IMR-90 (cell line): ENCODE results near the gene FAM184A. TPM values are rescaled to one million over a fixed set of nuclear protein-coding genes. Genes with fewer than 3 reads are reported as not detected.

Experiments used
- ATAC-seq: fragments of 200-7000 bp; cut with Tn5 transposase; 2 replicates; pipeline ENCODE4 v1.9.1; 2020; ENCODE audit warnings: low read depth, mild to moderate bottlenecking, moderate library complexity
- BruUV-seq: library from RNA; stranded (reverse); fragments of 400-500 nt; replicated peaks from 2 replicates; lab custom pipeline; 2021; lab: Mats Ljungman, UMichigan
- CTCF ChIA-PET: fragments of 300-600 bp; formaldehyde crosslinking; extraction: SDS; loops from one replicate; lab custom pipeline; 2021; ENCODE audit warnings: antibody characterized with exemption; lab: Yijun Ruan, JAX
- POLR2A ChIA-PET: fragments of 300-600 bp; sonication (Branson Sonifier 250); formaldehyde crosslinking; loops from one replicate; lab custom pipeline; 2022; ENCODE audit warnings: antibody characterized with exemption; ENCODE audit not compliant: unreplicated experiment; lab: Charles Lee
- DNase-seq: peaks from one replicate; pipeline ENCODE4 v3.0.0; 2013
- H2AFZ ChIP-seq: replicated peaks from 2 replicates; pipeline ENCODE3; 2013; ENCODE audit warnings: low read length, mild to moderate bottlenecking; ENCODE audit not compliant: poor library complexity
- H2AK5ac ChIP-seq: 2 replicates; pipeline ENCODE4 v1.6.1; 2013; ENCODE audit warnings: low read depth, low read length, inconsistent platforms
- H2AK9ac ChIP-seq: replicated peaks from 2 replicates; pipeline ENCODE3; 2013; ENCODE audit warnings: mild to moderate bottlenecking, low read depth, low read length, moderate library complexity; ENCODE audit not compliant: poor library complexity
- H2BK120ac ChIP-seq: 2 replicates; pipeline ENCODE4 v1.6.1; 2013; ENCODE audit warnings: low read depth, low read length, inconsistent platforms
- H2BK15ac ChIP-seq: 3 replicates; pipeline ENCODE4 v1.6.1; 2013; ENCODE audit warnings: low read depth, low read length, inconsistent platforms
- H2BK20ac ChIP-seq: 2 replicates; pipeline ENCODE4 v1.6.1; 2013; ENCODE audit warnings: low read depth, mild to moderate bottlenecking, inconsistent platforms, low read length, moderate library complexity
- H2BK5ac ChIP-seq: 2 replicates; pipeline ENCODE4 v1.6.1; 2013; ENCODE audit warnings: mild to moderate bottlenecking, low read depth, low read length, inconsistent platforms; ENCODE audit not compliant: poor library complexity, severe bottlenecking
- H3K14ac ChIP-seq: replicated peaks from 2 replicates; pipeline ENCODE4 v1.6.1; 2013; ENCODE audit warnings: low read depth, low read length, inconsistent platforms
- H3K18ac ChIP-seq: 2 replicates; pipeline ENCODE4 v1.6.1; 2013; ENCODE audit warnings: low read depth, low read length, control low read depth
- H3K23ac ChIP-seq: 2 replicates; pipeline ENCODE4 v1.6.1; 2013; ENCODE audit warnings: low read depth, low read length, inconsistent platforms
- H3K27ac ChIP-seq: 2 replicates; pipeline ENCODE4 v1.5.1; 2013; ENCODE audit warnings: mild to moderate bottlenecking, control low read depth, low read length; ENCODE audit not compliant: insufficient read depth
- H3K27me3 ChIP-seq: 2 replicates; pipeline ENCODE4 v1.6.1; 2013; ENCODE audit warnings: low read length; ENCODE audit not compliant: control insufficient read depth, insufficient read depth
- H3K36me3 ChIP-seq: 2 replicates; pipeline ENCODE4 v1.6.1; 2013; ENCODE audit warnings: low read length, mixed read lengths; ENCODE audit not compliant: control insufficient read depth, insufficient read depth
- H3K4ac ChIP-seq: 2 replicates; pipeline ENCODE4 v1.6.1; 2013; ENCODE audit warnings: low read depth, low read length, inconsistent platforms
- H3K4me1 ChIP-seq: 2 replicates; pipeline ENCODE4 v1.6.1; 2013; ENCODE audit warnings: low read length, mixed read lengths; ENCODE audit not compliant: control insufficient read depth, insufficient read depth
- H3K4me2 ChIP-seq: 2 replicates; pipeline ENCODE4 v1.6.1; 2013; ENCODE audit warnings: low read depth, mild to moderate bottlenecking, control low read depth, low read length, moderate library complexity
- H3K4me3 ChIP-seq: 2 replicates; pipeline ENCODE4 v1.5.1; 2013; ENCODE audit warnings: low read depth, mild to moderate bottlenecking, control low read depth, low read length, moderate library complexity; ENCODE audit not compliant: insufficient read depth
- H3K56ac ChIP-seq: 2 replicates; pipeline ENCODE4 v1.6.1; 2013; ENCODE audit warnings: low read length, inconsistent platforms; ENCODE audit not compliant: insufficient read depth; ENCODE audit errors: extremely low read depth
- H3K79me1 ChIP-seq, 2 experiments: 2 replicates each; pipeline ENCODE4 v1.6.1; 2013; ENCODE audit warnings: low read length in 2 of 2, inconsistent platforms in 1 of 2, low read depth in 1 of 2
- H3K9ac ChIP-seq: 2 replicates; pipeline ENCODE4 v1.6.1; 2013; ENCODE audit warnings: low read depth, low read length, control low read depth
- H3K9me1 ChIP-seq: 2 replicates; pipeline ENCODE4 v1.6.1; 2013; ENCODE audit warnings: low read length, inconsistent platforms; ENCODE audit not compliant: insufficient read depth
- H3K9me3 ChIP-seq: 2 replicates; pipeline ENCODE4 v1.6.1; 2013; ENCODE audit warnings: low read length; ENCODE audit not compliant: control insufficient read depth, insufficient read depth
- H4K20me1 ChIP-seq: 2 replicates; pipeline ENCODE4 v1.6.1; 2013; ENCODE audit warnings: low read length, inconsistent platforms; ENCODE audit not compliant: insufficient read depth
- H4K5ac ChIP-seq: 2 replicates; pipeline ENCODE4 v1.6.1; 2013; ENCODE audit warnings: mild to moderate bottlenecking, low read depth, low read length, control low read depth
- H4K8ac ChIP-seq, 2 experiments: 2 replicates each; pipeline ENCODE4 v1.6.1; 2013; ENCODE audit warnings: low read depth in 2 of 2, low read length in 2 of 2, control low read depth in 1 of 2, inconsistent platforms in 1 of 2
- H4K91ac ChIP-seq: 2 replicates; pipeline ENCODE4 v1.6.1; 2013; ENCODE audit warnings: low read depth, low read length, inconsistent platforms; ENCODE audit not compliant: insufficient read depth
- BHLHE40 ChIP-seq: fragments of 150-350 bp; IDR thresholded peaks from 2 replicates; pipeline ENCODE4 v1.6.1; 2016; ENCODE audit warnings: mild to moderate bottlenecking, low read depth, low read length
- CEBPB ChIP-seq: IDR thresholded peaks from 2 replicates; pipeline ENCODE4 v1.6.1; 2012; ENCODE audit warnings: low read depth, low read length, improper control_type of control experiment
- CHD1 ChIP-seq: IDR thresholded peaks from 2 replicates; pipeline ENCODE4 v1.6.1; 2012; ENCODE audit warnings: low read depth, low read length, improper control_type of control experiment
- CTCF ChIP-seq: conservative IDR thresholded peaks from 2 replicates; pipeline ENCODE4 v1.5.1; 2012; ENCODE audit warnings: mild to moderate bottlenecking, low read depth, low read length, improper control_type of control experiment
- FOS ChIP-seq: fragments of 150-350 bp; IDR thresholded peaks from 2 replicates; pipeline ENCODE4 v1.6.1; 2016; ENCODE audit warnings: low read depth, low read length
- MAFK ChIP-seq: IDR thresholded peaks from 2 replicates; pipeline ENCODE4 v1.6.1; 2012; ENCODE audit warnings: low read depth, low read length, improper control_type of control experiment
- MAZ ChIP-seq: IDR thresholded peaks from 2 replicates; pipeline ENCODE4 v1.6.1; 2012; ENCODE audit warnings: low read depth, mild to moderate bottlenecking, low read length, improper control_type of control experiment, moderate library complexity, borderline replicate concordance
- MXI1 ChIP-seq: IDR thresholded peaks from 2 replicates; pipeline ENCODE4 v1.6.1; 2012; ENCODE audit warnings: low read depth, mild to moderate bottlenecking, low read length, moderate library complexity, borderline replicate concordance
- NFE2L2 ChIP-seq: fragments of 150-350 bp; IDR thresholded peaks from 2 replicates; pipeline ENCODE4 v1.6.1; 2016; ENCODE audit warnings: low read depth, mild to moderate bottlenecking, low read length
- POLR2A ChIP-seq: IDR thresholded peaks from 2 replicates; pipeline ENCODE4 v1.6.1; 2012; ENCODE audit warnings: mild to moderate bottlenecking, low read depth, low read length
- RAD21 ChIP-seq: IDR thresholded peaks from 2 replicates; pipeline ENCODE4 v1.6.1; 2012; ENCODE audit warnings: low read length, improper control_type of control experiment
- RCOR1 ChIP-seq: IDR thresholded peaks from 2 replicates; pipeline ENCODE4 v1.6.1; 2012; ENCODE audit warnings: mild to moderate bottlenecking, low read length, improper control_type of control experiment; ENCODE audit not compliant: insufficient replicate concordance
- RFX5 ChIP-seq: IDR thresholded peaks from 2 replicates; pipeline ENCODE4 v1.8.0; 2012; ENCODE audit warnings: low read depth, mild to moderate bottlenecking, low read length, moderate library complexity
- SMC3 ChIP-seq: fragments of 150-350 bp; IDR thresholded peaks from 2 replicates; pipeline ENCODE4 v1.6.1; 2016; ENCODE audit warnings: low read depth, mild to moderate bottlenecking, antibody characterized with exemption, low read length, moderate library complexity
- USF2 ChIP-seq: fragments of 150-350 bp; IDR thresholded peaks from 2 replicates; pipeline ENCODE4 v1.6.1; 2017; ENCODE audit warnings: mild to moderate bottlenecking, antibody characterized with exemption, low read length, low read depth
- WGBS, 2 experiments: methylation state at CpG; one replicate each; pipeline versions ENCODE4 v1.1.5 to v1.1.7; 2013; ENCODE audit warnings: missing lambda C conversion rate in 2 of 2; ENCODE audit not compliant: insufficient read length in 1 of 2; ENCODE audit errors: extremely low coverage in 2 of 2; 5-methylcytosine and 5-hydroxymethylcytosine counted together
- dilution Hi-C: fragments of 300-500 bp; cut with HindIII; formaldehyde crosslinking; loops from one replicate; pipeline ENCODE4 v1.14.3; 2018; ENCODE audit warnings: low sequenced_read_pairs; ENCODE audit not compliant: unreplicated experiment
- in situ Hi-C: fragments of 300-500 bp; cut with MboI; formaldehyde crosslinking; loops from 3 replicates; pipeline ENCODE4 v1.14.3; 2019; ENCODE audit warnings: low sequenced_read_pairs, inconsistent platforms, mixed read lengths
- intact Hi-C: fragments of 100-400 bp; cut with micrococcal nuclease; formaldehyde crosslinking; loops from 2 replicates; pipeline ENCODE4 v1.10.0; 2022
- polyA plus RNA-seq, 3 experiments: library from polyadenylated mRNA; depleted of rRNA; stranded (reverse); fragments of >200 nt; gene quantifications; 2 replicates each; pipeline ENCODE4 v1.2.3, GENCODE V29; 2012; ENCODE audit warnings: low replicate concordance in 1 of 3
- total RNA-seq: library from RNA; depleted of rRNA; stranded (reverse); fragments of >200 nt; gene quantifications from 2 replicates; pipeline ENCODE4 v1.2.3, GENCODE V29; 2012
- TF ChIP-seq, protein P1 (sequence below): fragments of 150-350 bp; IDR thresholded peaks from 2 replicates; pipeline ENCODE4 v1.6.1; 2016; ENCODE audit warnings: low read depth, mild to moderate bottlenecking, low read length, moderate library complexity, borderline replicate concordance

Gene FAM184A
- total and polyA plus RNA-seq, 2 of the 4 experiments (the other 2 are of a cell fraction): 0.03 TPM; not detected in 1

GRCh38 chr6:119040636-119041035, 37.8 kb downstream of the FAM184A start:
- Histone ChIP-seq H2BK120ac (no peak overlapping the region), H4K8ac (no peak overlapping the region), H2BK20ac (no peak overlapping the region), H4K5ac (no peak overlapping the region), H3K36me3 (no peaks in the 10 kb centered on the region), H3K27me3 (no peaks in the 10 kb centered on the region), H4K91ac (no peak overlapping the region), H3K4me1 (no peaks in the 10 kb centered on the region), H2BK15ac (no peak overlapping the region), H3K9me1 (no peaks in the 10 kb centered on the region), H2BK5ac (no peak overlapping the region), H3K23ac (no peak overlapping the region), H2AFZ (no peak overlapping the region), H3K27ac (no peak overlapping the region), H3K9me3 (no peaks in the 10 kb centered on the region), H3K4me3 (no peak overlapping the region), H3K56ac (no peak overlapping the region), H3K14ac (no peak overlapping the region), H3K79me1 (no peaks in the 10 kb centered on the region), H3K4ac (no peak overlapping the region), H3K9ac (no peak overlapping the region), H2AK5ac (no peak overlapping the region), H3K4me2 (no peak overlapping the region), H3K18ac (no peak overlapping the region), H2AK9ac (no peak overlapping the region), H4K20me1 (no peaks in the 10 kb centered on the region)
- POLR2A ChIA-PET: no interaction called here
- dilution Hi-C loops: no loop called here
- in situ Hi-C loops: no loop called here
- TF ChIP-seq CTCF: no peak
- no peak for TF ChIP-seq MAZ
- TF ChIP-seq FOS: no peak
- TF ChIP-seq CHD1: no peak
- TF ChIP-seq POLR2A: no peak
- no peak for TF ChIP-seq CEBPB
- TF ChIP-seq RAD21: no peak
- TF ChIP-seq MAFK: no peak
- TF ChIP-seq BHLHE40: no peak
- no peak for TF ChIP-seq RFX5
- TF ChIP-seq RCOR1: no peak
- TF ChIP-seq, protein P1, sequence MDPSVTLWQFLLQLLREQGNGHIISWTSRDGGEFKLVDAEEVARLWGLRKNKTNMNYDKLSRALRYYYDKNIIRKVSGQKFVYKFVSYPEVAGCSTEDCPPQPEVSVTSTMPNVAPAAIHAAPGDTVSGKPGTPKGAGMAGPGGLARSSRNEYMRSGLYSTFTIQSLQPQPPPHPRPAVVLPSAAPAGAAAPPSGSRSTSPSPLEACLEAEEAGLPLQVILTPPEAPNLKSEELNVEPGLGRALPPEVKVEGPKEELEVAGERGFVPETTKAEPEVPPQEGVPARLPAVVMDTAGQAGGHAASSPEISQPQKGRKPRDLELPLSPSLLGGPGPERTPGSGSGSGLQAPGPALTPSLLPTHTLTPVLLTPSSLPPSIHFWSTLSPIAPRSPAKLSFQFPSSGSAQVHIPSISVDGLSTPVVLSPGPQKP: no peak
- no peak for TF ChIP-seq SMC3
- TF ChIP-seq MXI1: no peak
- TF ChIP-seq USF2: no peak
- TF ChIP-seq NFE2L2: no peak
- intact Hi-C loops: no loop called here
- no TSS peak for BruUV-seq
- ATAC-seq: no peak
- CTCF ChIA-PET: no interaction called here
- DNase-seq: no peak
- 81% methylated on average over 3 of the region's 6 CpGs; no CpG with 5 or more reads in 1 of the 2 experiments for WGBS, 2 experiments
